ENCODE results near the gene MYBBP1A.

The MYBBP1A gene

DNA sequence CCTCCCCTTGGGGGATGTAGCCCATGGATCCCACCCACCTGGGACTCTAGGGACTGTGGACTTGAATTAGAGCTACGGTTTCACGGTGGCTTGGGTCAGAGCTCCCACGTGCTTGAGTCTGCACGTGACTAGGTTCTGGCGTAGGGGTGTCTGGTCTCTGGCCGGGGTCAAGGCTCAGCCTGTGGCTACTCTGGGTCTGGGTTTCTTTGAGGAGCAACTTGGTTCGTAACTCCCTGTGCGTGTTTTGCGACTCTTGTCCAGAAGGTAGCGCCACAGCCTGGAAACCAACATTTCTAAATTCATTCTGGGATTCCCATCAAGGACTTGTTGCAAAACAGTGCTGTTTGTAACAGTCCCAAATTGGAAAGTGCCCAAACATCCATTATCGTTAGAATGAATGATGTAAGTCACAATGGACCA lies 5.7 kb upstream of the MYBBP1A start:
- Histone ChIP-seq H3K36me3 (no peaks in the 10 kb centered on the region), H3K27me3 (no peaks in the 10 kb centered on the region), H3K4me1 (no peaks in the 10 kb centered on the region), H3K9me3 (no peaks in the 10 kb centered on the region), H3K4me3 (ENCODE audit: low read depth, low read length) (no peak overlapping the region)
- TF ChIP-seq, protein P1, sequence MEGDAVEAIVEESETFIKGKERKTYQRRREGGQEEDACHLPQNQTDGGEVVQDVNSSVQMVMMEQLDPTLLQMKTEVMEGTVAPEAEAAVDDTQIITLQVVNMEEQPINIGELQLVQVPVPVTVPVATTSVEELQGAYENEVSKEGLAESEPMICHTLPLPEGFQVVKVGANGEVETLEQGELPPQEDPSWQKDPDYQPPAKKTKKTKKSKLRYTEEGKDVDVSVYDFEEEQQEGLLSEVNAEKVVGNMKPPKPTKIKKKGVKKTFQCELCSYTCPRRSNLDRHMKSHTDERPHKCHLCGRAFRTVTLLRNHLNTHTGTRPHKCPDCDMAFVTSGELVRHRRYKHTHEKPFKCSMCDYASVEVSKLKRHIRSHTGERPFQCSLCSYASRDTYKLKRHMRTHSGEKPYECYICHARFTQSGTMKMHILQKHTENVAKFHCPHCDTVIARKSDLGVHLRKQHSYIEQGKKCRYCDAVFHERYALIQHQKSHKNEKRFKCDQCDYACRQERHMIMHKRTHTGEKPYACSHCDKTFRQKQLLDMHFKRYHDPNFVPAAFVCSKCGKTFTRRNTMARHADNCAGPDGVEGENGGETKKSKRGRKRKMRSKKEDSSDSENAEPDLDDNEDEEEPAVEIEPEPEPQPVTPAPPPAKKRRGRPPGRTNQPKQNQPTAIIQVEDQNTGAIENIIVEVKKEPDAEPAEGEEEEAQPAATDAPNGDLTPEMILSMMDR (IDR thresholded peaks at IDR 0.05; ENCODE audit: low read depth, low read length) = peak; percentile 24
- DNase-seq = no peak

DNA sequence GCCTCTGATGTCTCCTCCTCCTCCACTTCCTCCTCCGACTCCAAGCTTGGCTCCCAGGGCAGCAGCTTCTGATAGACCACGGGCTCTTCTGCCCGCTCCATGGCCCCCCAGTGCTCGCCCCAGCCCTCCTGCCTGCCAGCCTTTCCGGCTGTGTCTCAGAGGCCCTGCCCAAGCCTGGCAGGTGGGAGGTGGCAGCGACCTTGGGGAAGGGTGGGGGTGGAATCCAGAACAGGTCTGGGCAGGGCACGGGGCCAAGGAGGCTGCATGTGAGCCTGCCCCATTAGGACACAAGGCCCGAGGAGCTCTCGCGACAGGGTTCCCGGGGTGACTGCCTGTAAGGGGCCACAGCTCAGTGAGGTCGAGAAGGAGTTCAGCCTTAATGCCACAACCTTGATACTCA lies 5.2 kb upstream of the MYBBP1A start, which contains the start of gene GGT6:
Gene GGT6 (minus strand): TSS at position 157 of the 400 bp plus-strand sequence. CDS start 56 bp downstream, at position 101.
- no peak for DNase-seq
- H3K36me3 ChIP-seq = no peaks in the 10 kb centered on the region
- no peaks in the 10 kb centered on the region for H3K9me3 ChIP-seq
- TF ChIP-seq, protein P1 (IDR thresholded peaks at IDR 0.05; ENCODE audit: low read depth, low read length) = no peak
- no peaks in the 10 kb centered on the region for H3K4me1 ChIP-seq
- no peaks in the 10 kb centered on the region for H3K27me3 ChIP-seq
- H3K4me3 ChIP-seq (ENCODE audit: low read depth, low read length) = no peak within 1 kb of the TSS

DNA sequence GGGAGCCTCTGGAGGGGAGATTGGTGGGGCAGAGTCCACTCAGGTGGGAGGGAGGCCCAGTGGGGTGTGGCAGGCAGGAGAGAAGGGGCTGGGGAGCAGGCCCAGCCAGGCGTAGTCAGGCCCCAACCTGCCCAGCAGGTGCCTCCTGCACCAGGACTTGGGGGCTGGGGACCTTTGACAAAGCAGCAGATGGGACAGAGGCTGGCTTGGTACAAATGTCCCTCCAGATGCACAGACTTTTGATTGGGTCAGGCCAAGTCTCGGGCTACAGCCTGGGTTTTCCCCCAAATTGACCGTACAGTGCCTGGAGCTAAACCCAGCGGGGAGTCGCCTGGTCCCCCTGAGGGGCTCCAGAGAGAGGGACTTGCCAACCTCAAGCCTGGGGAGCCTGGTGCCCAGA lies 4.8 kb upstream of the MYBBP1A start:
- Histone ChIP-seq H3K4me3 (ENCODE audit: low read depth, low read length) (no peak overlapping the region), H3K9me3 (no peaks in the 10 kb centered on the region), H3K36me3 (no peaks in the 10 kb centered on the region), H3K4me1 (no peaks in the 10 kb centered on the region), H3K27me3 (no peaks in the 10 kb centered on the region)
- TF ChIP-seq, protein P1 (IDR thresholded peaks at IDR 0.05; ENCODE audit: low read depth, low read length) = no peak
- DNase-seq = no peak

DNA sequence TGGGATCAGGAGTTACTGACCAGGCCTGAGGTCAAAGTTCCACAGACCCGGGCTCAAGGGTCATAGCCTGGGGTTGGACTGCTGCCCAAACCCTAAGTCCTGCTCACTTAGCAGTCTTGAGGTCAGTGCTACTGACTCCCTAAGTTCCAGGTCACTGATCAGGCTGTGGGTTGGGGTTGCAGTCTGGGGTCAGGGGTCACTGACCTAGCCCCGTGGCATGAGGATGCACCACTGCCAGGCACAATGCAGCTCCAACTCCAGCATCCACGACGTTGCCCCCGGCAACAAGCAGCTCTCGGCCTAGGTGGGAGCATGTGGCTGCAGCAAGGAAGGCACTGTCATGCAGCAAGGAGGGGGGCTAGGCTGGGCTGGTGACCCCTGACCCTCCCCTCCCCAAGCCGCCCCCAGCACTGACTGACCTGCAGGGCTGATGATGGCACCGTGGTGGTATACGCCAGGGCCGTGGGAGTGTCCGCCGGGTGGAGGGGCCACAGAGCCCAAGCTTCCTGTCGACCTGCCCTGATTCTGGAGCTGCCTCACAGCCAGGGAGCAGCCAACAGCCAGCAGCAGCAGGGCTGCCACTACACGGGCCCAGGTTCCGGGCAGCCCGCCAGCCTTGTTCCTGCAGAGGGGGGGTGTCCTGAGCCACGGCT lies 4.1 kb upstream of the MYBBP1A start:
- Histone ChIP-seq H3K4me1 (no peaks in the 10 kb centered on the region), H3K9me3 (no peaks in the 10 kb centered on the region), H3K36me3 (no peaks in the 10 kb centered on the region), H3K4me3 (ENCODE audit: low read depth, low read length) (no peak overlapping the region), H3K27me3 (no peaks in the 10 kb centered on the region)
- TF ChIP-seq, protein P1 (IDR thresholded peaks at IDR 0.05; ENCODE audit: low read depth, low read length) = no peak
- no peak for DNase-seq

DNA sequence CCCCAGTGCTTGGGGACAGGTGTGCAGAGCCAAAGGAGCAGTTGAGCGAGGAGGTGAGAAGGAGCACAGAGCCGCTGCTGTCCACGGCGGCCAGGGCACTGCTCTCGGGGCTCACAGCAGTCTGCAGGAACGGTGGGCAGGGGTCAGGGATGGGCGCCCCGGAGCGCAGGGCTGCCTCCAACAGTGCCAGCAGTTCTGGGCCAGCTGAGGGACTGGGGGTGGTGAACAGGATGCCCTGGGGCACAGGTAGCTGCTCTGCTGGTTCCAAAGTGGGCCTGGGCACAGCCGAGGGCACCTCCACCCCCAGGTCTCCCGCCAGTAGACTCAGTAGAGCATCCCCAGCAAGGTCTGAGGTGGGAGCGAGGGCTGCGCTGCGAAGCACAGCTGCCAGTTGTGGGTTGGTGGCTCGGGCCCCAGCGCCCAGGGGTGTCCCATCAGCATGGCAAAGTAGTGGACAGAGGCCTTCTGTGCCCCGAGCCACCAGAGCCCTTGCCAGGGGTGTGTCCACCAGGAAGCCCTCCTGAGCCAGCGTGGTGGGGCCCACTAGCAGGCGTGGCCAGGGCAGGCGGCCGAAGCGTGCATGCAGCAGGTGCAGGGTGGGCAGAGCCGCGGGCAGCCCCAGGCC lies 3.3 kb upstream of the MYBBP1A start:
- Histone ChIP-seq H3K36me3 (no peaks in the 10 kb centered on the region), H3K4me3 (ENCODE audit: low read depth, low read length) (no peak overlapping the region), H3K27me3 (no peaks in the 10 kb centered on the region), H3K4me1 (no peaks in the 10 kb centered on the region), H3K9me3 (no peaks in the 10 kb centered on the region)
- DNase-seq = no peak
- TF ChIP-seq, protein P1 (IDR thresholded peaks at IDR 0.05; ENCODE audit: low read depth, low read length) = no peak
